A549 treated with dexamethasone at 1 μM for 4 hours (cell line): ENCODE data around the gene SPAST. TPM values are rescaled to one million over a fixed set of nuclear protein-coding genes. Genes with fewer than 3 reads are reported as not detected.

ENCODE experiments used
- total RNA-seq: library from RNA; stranded (reverse); fragments of 200-300 nt; extraction: Qiagen RNA extraction; gene quantifications from 5 replicates; pipeline ENCODE4 v1.2.3, GENCODE V29; 2022

The SPAST gene, protein sequence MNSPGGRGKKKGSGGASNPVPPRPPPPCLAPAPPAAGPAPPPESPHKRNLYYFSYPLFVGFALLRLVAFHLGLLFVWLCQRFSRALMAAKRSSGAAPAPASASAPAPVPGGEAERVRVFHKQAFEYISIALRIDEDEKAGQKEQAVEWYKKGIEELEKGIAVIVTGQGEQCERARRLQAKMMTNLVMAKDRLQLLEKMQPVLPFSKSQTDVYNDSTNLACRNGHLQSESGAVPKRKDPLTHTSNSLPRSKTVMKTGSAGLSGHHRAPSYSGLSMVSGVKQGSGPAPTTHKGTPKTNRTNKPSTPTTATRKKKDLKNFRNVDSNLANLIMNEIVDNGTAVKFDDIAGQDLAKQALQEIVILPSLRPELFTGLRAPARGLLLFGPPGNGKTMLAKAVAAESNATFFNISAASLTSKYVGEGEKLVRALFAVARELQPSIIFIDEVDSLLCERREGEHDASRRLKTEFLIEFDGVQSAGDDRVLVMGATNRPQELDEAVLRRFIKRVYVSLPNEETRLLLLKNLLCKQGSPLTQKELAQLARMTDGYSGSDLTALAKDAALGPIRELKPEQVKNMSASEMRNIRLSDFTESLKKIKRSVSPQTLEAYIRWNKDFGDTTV
- total RNA-seq: 12.8 to 19.2 TPM (median 16.8 TPM) in 5 replicates

DNA sequence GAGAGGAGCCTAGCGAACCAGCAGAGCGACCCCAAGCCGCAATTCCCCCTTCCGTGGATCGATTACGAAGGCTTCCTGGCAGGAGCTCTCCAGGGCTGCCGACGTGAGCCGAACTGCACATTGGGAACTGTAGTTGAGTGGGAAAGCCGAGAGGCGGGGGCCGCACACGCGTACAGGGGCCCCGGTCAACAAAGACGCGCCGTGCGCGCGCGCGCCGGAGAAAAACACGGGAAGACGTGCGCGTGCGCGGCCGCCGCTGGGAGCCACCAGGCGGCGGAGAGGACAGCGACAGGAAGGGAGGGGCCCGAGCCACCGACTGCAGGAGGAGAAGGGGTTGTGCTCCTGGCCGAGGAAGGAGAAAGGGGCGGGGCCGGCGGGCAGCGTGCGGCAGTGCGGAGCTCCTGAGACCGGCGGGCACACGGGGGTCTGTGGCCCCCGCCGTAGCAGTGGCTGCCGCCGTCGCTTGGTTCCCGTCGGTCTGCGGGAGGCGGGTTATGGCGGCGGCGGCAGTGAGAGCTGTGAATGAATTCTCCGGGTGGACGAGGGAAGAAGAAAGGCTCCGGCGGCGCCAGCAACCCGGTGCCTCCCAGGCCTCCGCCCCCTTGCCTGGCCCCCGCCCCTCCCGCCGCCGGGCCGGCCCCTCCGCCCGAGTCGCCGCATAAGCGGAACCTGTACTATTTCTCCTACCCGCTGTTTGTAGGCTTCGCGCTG lies at the start of gene SPAST:
Gene SPAST (plus strand): TSS at position 247 of the 711 bp plus-strand sequence. CDS start 276 bp downstream, at position 523.

GRCh38 chr2:32039447-32040219 lies 23.7 kb upstream of the SPAST start, which contains the start of gene DPY30:
Gene DPY30, minus strand, starts transcription at chr2:32039805. Its CDS starts 349 bp downstream, at chr2:32039456.

Other genes starting within 250 kb of the SPAST start
- 71.7 to 81.9 TPM (median 74.5 TPM) in 5 replicates for gene MEMO1, start 52.5 kb upstream of the SPAST start, total RNA-seq
- gene DPY30, start 23.8 kb upstream of the SPAST start, total RNA-seq: 104 to 113 TPM (median 105 TPM) in 5 replicates
- gene SLC30A6, start 102.3 kb downstream of the SPAST start, total RNA-seq: 13.6 to 19.3 TPM (median 16.5 TPM) in 5 replicates
- 0.04 to 0.11 TPM (median 0.08 TPM) in 5 replicates for gene NLRC4, start 201.3 kb downstream of the SPAST start, total RNA-seq
- 41.1 to 55.9 TPM (median 49.4 TPM) in 5 replicates for gene YIPF4, start 214.3 kb downstream of the SPAST start, total RNA-seq